Mammary epithelial cell (primary cell): ENCODE data around the gene ARHGEF4.

ENCODE experiments used
- EZH2 ChIP-seq: IDR thresholded peaks from 2 replicates; pipeline ENCODE4 v1.6.1; 2012; ENCODE audit warnings: low read length, inconsistent platforms, borderline replicate concordance
- TF ChIP-seq, protein P1 (sequence below), 2 donors: IDR thresholded peaks in 1 of 2; conservative IDR thresholded peaks in 1 of 2; 2 replicates each; pipeline ENCODE4 v1.5.1; 2011 to 2012; ENCODE audit warnings: inconsistent platforms in 2 of 2, low read length in 2 of 2, mild to moderate bottlenecking in 2 of 2, control low read depth in 1 of 2, low read depth in 1 of 2; ENCODE audit not compliant: insufficient read depth in 1 of 2; ENCODE audit errors: extremely low read depth in 1 of 2

DNA sequence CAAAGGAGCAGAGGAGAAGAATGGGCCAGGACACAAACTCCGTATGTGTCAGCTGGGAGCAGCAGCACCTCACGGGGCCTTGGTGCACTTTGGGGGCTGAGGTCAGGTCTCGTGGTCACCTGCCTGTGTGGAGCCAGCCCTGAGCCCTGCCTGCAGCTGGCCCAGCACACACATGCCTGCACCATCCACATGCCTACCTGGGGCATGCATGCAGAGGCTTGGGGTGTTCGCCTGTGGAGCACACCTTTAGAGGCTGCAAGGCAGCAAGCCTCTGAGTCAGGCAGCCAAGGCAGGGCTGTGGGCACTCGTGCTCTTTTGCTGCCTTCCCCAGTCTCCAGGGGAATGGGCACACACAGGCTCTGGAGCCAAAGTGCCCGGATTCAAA is 36.0 kb downstream of the ARHGEF4 start:
- TF ChIP-seq EZH2 = no peak
- TF ChIP-seq, protein P1, sequence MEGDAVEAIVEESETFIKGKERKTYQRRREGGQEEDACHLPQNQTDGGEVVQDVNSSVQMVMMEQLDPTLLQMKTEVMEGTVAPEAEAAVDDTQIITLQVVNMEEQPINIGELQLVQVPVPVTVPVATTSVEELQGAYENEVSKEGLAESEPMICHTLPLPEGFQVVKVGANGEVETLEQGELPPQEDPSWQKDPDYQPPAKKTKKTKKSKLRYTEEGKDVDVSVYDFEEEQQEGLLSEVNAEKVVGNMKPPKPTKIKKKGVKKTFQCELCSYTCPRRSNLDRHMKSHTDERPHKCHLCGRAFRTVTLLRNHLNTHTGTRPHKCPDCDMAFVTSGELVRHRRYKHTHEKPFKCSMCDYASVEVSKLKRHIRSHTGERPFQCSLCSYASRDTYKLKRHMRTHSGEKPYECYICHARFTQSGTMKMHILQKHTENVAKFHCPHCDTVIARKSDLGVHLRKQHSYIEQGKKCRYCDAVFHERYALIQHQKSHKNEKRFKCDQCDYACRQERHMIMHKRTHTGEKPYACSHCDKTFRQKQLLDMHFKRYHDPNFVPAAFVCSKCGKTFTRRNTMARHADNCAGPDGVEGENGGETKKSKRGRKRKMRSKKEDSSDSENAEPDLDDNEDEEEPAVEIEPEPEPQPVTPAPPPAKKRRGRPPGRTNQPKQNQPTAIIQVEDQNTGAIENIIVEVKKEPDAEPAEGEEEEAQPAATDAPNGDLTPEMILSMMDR (conservative IDR thresholded peaks at IDR 0.05 in 1 of 2, IDR thresholded peaks at IDR 0.05 in 1 of 2; ENCODE audit: extremely low read depth in 1 of 2, insufficient read depth in 1 of 2, low read depth in 1 of 2, low read length in 2 of 2) = no peak
